GM23338 (cell line): ENCODE data around the gene DHDDS. TPM values are rescaled to one million over a fixed set of nuclear protein-coding genes. Genes with fewer than 3 reads are reported as not detected.
A peak's percentile ranks its signal among the peaks of the same experiment; 100 is the strongest.

Experiments used
- ATAC-seq: fragments of 200-7000 bp; cut with Tn5 transposase; 3 replicates; pipeline ENCODE4 v1.9.1; 2020
- DNase-seq: peaks from one replicate; pipeline ENCODE4 v3.0.0-alpha.2; 2015; ENCODE audit warnings: low spot score
- H2AFZ ChIP-seq: fragments of 200-600 bp; sonication (generic); 2 replicates; pipeline ENCODE4 v1.8.0; 2016; ENCODE audit warnings: antibody characterized with exemption, mild to moderate bottlenecking, moderate library complexity
- H3F3A ChIP-seq: fragments of 200-600 bp; sonication (generic); replicated peaks from 2 replicates; pipeline ENCODE4 v1.8.0; 2017; ENCODE audit warnings: antibody characterized with exemption, mixed run types, low read depth
- H3K27ac ChIP-seq: fragments of 200-600 bp; sonication (generic); 2 replicates; pipeline ENCODE4 v1.6.1; 2016; ENCODE audit warnings: low read depth
- H3K27me3 ChIP-seq: fragments of 200-600 bp; sonication (generic); 2 replicates; pipeline ENCODE4 v1.8.0; 2016; ENCODE audit warnings: mild to moderate bottlenecking, mixed run types, moderate library complexity; ENCODE audit not compliant: insufficient read depth
- H3K36me3 ChIP-seq: fragments of 200-600 bp; sonication (generic); 2 replicates; pipeline ENCODE4 v1.8.0; 2016; ENCODE audit warnings: mild to moderate bottlenecking; ENCODE audit not compliant: insufficient read depth
- H3K4me1 ChIP-seq: fragments of 200-600 bp; sonication (generic); 2 replicates; pipeline ENCODE4 v1.8.0; 2016; ENCODE audit warnings: mild to moderate bottlenecking, moderate library complexity; ENCODE audit not compliant: insufficient read depth
- H3K4me2 ChIP-seq: fragments of 200-600 bp; sonication (generic); 2 replicates; pipeline ENCODE4 v1.7.1; 2017; ENCODE audit warnings: mixed run types
- H3K4me3 ChIP-seq: fragments of 200-600 bp; sonication (generic); 2 replicates; pipeline ENCODE4 v1.6.1; 2016; ENCODE audit warnings: mixed run types
- H3K79me2 ChIP-seq: fragments of 200-600 bp; sonication (generic); replicated peaks from 2 replicates; pipeline ENCODE4 v1.8.0; 2017; ENCODE audit warnings: mild to moderate bottlenecking; ENCODE audit not compliant: insufficient read depth
- H3K9me2 ChIP-seq: fragments of 200-600 bp; sonication (generic); 2 replicates; pipeline ENCODE4 v1.8.0; 2017; ENCODE audit not compliant: insufficient read depth
- H4K20me1 ChIP-seq: fragments of 200-600 bp; sonication (generic); replicated peaks from 2 replicates; pipeline ENCODE4 v1.8.0; 2017; ENCODE audit warnings: mild to moderate bottlenecking; ENCODE audit not compliant: insufficient read depth
- H3K27ac Mint-ChIP-seq: 2 replicates; pipeline ENCODE4 v1.8.0; 2020; ENCODE audit warnings: inconsistent platforms, mild to moderate bottlenecking, moderate library complexity, mixed read lengths
- H3K27me3 Mint-ChIP-seq: 3 replicates; pipeline ENCODE4 v1.8.0; 2022; ENCODE audit warnings: low read depth, mild to moderate bottlenecking, moderate library complexity, mixed read lengths, inconsistent platforms; ENCODE audit not compliant: insufficient read depth, poor library complexity
- H3K36me3 Mint-ChIP-seq: 3 replicates; pipeline ENCODE4 v1.8.0; 2021; ENCODE audit warnings: low read depth, mild to moderate bottlenecking, inconsistent platforms, moderate library complexity, mixed read lengths
- H3K4me1 Mint-ChIP-seq: 3 replicates; pipeline ENCODE4 v1.8.0; 2020; ENCODE audit warnings: mild to moderate bottlenecking, inconsistent platforms, mixed read lengths
- H3K4me3 Mint-ChIP-seq: 3 replicates; pipeline ENCODE4 v1.8.0; 2021; ENCODE audit warnings: moderate library complexity, mild to moderate bottlenecking, inconsistent platforms, mixed read lengths
- H3K9me3 Mint-ChIP-seq: 3 replicates; pipeline ENCODE4 v1.8.0; 2020; ENCODE audit warnings: moderate library complexity, mild to moderate bottlenecking, inconsistent platforms, mixed read lengths
- EZH2phosphoT487 ChIP-seq: fragments of 200-600 bp; sonication (generic); IDR thresholded peaks from one replicate; pipeline ENCODE4 v1.8.1; 2018; ENCODE audit warnings: antibody characterized with exemption; ENCODE audit not compliant: unreplicated experiment
- JUNB ChIP-seq: IDR thresholded peaks from one replicate; pipeline ENCODE4 v1.6.1; 2016; ENCODE audit warnings: antibody characterized with exemption; ENCODE audit not compliant: unreplicated experiment
- NANOG ChIP-seq: IDR thresholded peaks from 2 replicates; pipeline ENCODE4 v1.6.1; 2016; ENCODE audit warnings: antibody characterized with exemption, borderline replicate concordance
- POLR2AphosphoS5 ChIP-seq: IDR thresholded peaks from 2 replicates; pipeline ENCODE4 v1.6.1; 2016; ENCODE audit warnings: antibody characterized with exemption, low read depth
- ZNF462 ChIP-seq: fragments of 250-450 bp; sonication (Bioruptor Pico); IDR thresholded peaks from 2 replicates; pipeline ENCODE4 v1.5.0; 2020; ENCODE audit warnings: mild to moderate bottlenecking, moderate library complexity
- polyA plus RNA-seq: library from polyadenylated mRNA; unstranded; fragments of >200 nt; fragmentation: Nextera tagmentation; extraction: Ambion mirVana; gene quantifications from 2 replicates; pipeline ENCODE4 v1.2.1, GENCODE V29; 2016
- total RNA-seq: library from RNA; depleted of rRNA; stranded (reverse); fragments of >200 nt; shearing (Covaris generic); gene quantifications from 2 replicates; pipeline ENCODE4 v1.2.3, GENCODE V29; 2014
- TF ChIP-seq, protein P1 (sequence below): IDR thresholded peaks from one replicate; pipeline ENCODE4 v1.6.1; 2018; ENCODE audit warnings: antibody characterized with exemption; ENCODE audit not compliant: unreplicated experiment
- TF ChIP-seq, protein P2 (sequence below), 2 experiments: fragments of 200-600 bp in 1 of 2; sonication (generic) in 1 of 2; conservative IDR thresholded peaks; 2 replicates each; pipeline versions ENCODE4 v1.5.1 to v1.6.1; 2016 to 2017; ENCODE audit warnings: antibody characterized with exemption in 2 of 2, low read depth in 2 of 2, mild to moderate bottlenecking in 2 of 2, moderate library complexity in 1 of 2

The DHDDS gene
- total and polyA plus RNA-seq, 2 experiments from 2014 or later, result 32.6 to 49.5 TPM

DNA sequence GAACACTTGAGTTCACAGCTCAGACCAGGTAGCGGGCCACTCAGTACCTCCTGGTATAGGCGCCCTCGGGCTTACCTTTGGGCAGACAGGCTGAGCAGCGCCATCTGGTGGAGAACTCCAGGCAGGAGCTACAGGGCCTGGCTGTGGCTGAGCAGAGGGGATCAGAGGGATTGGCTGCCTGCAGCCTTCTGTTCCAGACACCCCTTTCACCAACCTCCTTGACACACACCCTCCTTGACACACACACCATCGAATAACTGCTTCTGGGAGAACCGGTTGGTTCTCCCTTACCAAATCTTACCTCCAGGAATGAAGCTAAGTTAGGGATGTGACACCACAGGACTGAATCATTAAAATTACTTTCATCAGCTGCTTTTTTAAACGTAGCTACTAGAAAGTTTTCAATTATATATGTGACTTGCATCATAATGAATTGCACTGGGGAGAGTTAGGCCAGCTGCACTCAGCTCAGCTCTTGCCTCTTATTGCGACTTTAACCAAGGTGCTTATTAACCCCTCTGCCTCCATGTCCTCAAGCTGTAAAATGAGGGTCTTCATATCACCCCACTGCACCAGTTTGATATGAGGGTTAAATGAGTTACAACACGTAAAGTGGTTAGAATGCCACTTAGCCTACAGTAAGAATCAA is 14.9 kb upstream of the DHDDS start:
- peak; percentile 96 for DNase-seq
- H3K36me3 Mint-ChIP-seq, result peaks cover 88% of the 10 kb centered on the region
- peaks cover 36% of the 10 kb centered on the region for H3K27me3 Mint-ChIP-seq
- H4K20me1 ChIP-seq, result peaks cover 54% of the 10 kb centered on the region
- H3K4me1 Mint-ChIP-seq, result peaks cover 89% of the 10 kb centered on the region
- H3K27ac Mint-ChIP-seq, result peak overlapping the region; percentile 97
- peak overlapping the region; percentile 70 for H3K4me2 ChIP-seq
- no peaks in the 10 kb centered on the region; the same call in 2 of the 3 replicates for H3K9me3 Mint-ChIP-seq
- peaks cover 75% of the 10 kb centered on the region for H3K4me1 ChIP-seq
- H3K4me3 ChIP-seq, result peak overlapping the region; percentile 46
- H3K9me2 ChIP-seq, result no peaks in the 10 kb centered on the region
- H3K27me3 ChIP-seq, result no peaks in the 10 kb centered on the region
- no peak for TF ChIP-seq JUNB
- TF ChIP-seq, protein P1, sequence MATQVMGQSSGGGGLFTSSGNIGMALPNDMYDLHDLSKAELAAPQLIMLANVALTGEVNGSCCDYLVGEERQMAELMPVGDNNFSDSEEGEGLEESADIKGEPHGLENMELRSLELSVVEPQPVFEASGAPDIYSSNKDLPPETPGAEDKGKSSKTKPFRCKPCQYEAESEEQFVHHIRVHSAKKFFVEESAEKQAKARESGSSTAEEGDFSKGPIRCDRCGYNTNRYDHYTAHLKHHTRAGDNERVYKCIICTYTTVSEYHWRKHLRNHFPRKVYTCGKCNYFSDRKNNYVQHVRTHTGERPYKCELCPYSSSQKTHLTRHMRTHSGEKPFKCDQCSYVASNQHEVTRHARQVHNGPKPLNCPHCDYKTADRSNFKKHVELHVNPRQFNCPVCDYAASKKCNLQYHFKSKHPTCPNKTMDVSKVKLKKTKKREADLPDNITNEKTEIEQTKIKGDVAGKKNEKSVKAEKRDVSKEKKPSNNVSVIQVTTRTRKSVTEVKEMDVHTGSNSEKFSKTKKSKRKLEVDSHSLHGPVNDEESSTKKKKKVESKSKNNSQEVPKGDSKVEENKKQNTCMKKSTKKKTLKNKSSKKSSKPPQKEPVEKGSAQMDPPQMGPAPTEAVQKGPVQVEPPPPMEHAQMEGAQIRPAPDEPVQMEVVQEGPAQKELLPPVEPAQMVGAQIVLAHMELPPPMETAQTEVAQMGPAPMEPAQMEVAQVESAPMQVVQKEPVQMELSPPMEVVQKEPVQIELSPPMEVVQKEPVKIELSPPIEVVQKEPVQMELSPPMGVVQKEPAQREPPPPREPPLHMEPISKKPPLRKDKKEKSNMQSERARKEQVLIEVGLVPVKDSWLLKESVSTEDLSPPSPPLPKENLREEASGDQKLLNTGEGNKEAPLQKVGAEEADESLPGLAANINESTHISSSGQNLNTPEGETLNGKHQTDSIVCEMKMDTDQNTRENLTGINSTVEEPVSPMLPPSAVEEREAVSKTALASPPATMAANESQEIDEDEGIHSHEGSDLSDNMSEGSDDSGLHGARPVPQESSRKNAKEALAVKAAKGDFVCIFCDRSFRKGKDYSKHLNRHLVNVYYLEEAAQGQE, result peak; percentile 10
- TF ChIP-seq POLR2AphosphoS5, result 0 out of 2 replicates have a peak, but pooled peaks have one; percentile 13
- no peak for TF ChIP-seq NANOG
- TF ChIP-seq EZH2phosphoT487, result no peak
- TF ChIP-seq, protein P2, sequence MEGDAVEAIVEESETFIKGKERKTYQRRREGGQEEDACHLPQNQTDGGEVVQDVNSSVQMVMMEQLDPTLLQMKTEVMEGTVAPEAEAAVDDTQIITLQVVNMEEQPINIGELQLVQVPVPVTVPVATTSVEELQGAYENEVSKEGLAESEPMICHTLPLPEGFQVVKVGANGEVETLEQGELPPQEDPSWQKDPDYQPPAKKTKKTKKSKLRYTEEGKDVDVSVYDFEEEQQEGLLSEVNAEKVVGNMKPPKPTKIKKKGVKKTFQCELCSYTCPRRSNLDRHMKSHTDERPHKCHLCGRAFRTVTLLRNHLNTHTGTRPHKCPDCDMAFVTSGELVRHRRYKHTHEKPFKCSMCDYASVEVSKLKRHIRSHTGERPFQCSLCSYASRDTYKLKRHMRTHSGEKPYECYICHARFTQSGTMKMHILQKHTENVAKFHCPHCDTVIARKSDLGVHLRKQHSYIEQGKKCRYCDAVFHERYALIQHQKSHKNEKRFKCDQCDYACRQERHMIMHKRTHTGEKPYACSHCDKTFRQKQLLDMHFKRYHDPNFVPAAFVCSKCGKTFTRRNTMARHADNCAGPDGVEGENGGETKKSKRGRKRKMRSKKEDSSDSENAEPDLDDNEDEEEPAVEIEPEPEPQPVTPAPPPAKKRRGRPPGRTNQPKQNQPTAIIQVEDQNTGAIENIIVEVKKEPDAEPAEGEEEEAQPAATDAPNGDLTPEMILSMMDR (conservative IDR thresholded peaks at IDR 0.05; ENCODE audit: low read depth in 2 of 2), result peak; percentile 85 to 94
- ATAC-seq, result peak; percentile 72
- H3K27ac ChIP-seq, result peak overlapping the region; percentile 100
- H3K79me2 ChIP-seq, result peaks cover 84% of the 10 kb centered on the region
- H3K4me3 Mint-ChIP-seq, result peak overlapping the region; percentile 64
- H2AFZ ChIP-seq, result no peak overlapping the region
- H3F3A ChIP-seq, result peaks cover 51% of the 10 kb centered on the region
- peaks cover 35% of the 10 kb centered on the region for H3K36me3 ChIP-seq

- Histone ChIP-seq H2AFZ (no peak overlapping the region), H3K27me3 (no peaks in the 10 kb centered on the region), H3K27ac (peak overlapping the region; percentile 100), H3K4me3 (peak overlapping the region; percentile 46), H3K4me2 (peak overlapping the region; percentile 76), H3K4me1 (peaks cover 71% of the 10 kb centered on the region), H3K36me3 (peaks cover 25% of the 10 kb centered on the region), H3K79me2 (peaks cover 84% of the 10 kb centered on the region), H4K20me1 (peaks cover 56% of the 10 kb centered on the region), H3K9me2 (no peaks in the 10 kb centered on the region), H3F3A (peaks cover 47% of the 10 kb centered on the region)
- DNase-seq, result peak; percentile 99
- H3K36me3 Mint-ChIP-seq, result peaks cover 88% of the 10 kb centered on the region
- H3K27me3 Mint-ChIP-seq, result peaks cover 29% of the 10 kb centered on the region
- H3K9me3 Mint-ChIP-seq, result no peaks in the 10 kb centered on the region; the same call in 2 of the 3 replicates
- peaks cover 84% of the 10 kb centered on the region for H3K4me1 Mint-ChIP-seq
- H3K4me3 Mint-ChIP-seq, result peak overlapping the region; percentile 64
- peak overlapping the region; percentile 97 for H3K27ac Mint-ChIP-seq
- ATAC-seq, result peak; percentile 77
- TF ChIP-seq EZH2phosphoT487 (no peak), ZNF462 (CRISPR knock-in tag) (0 out of 2 replicates have a peak, but pooled peaks have one; percentile 54), POLR2AphosphoS5 (peak; percentile 71)
Measured at GRCh38 chr1:26418865-26419349, 13.2 kb upstream of the DHDDS start.
